Measurements from ENCODE around the gene EDRF1. TPM values are rescaled to one million over a fixed set of nuclear protein-coding genes. Genes with fewer than 3 reads are reported as not detected.
A peak's percentile ranks its signal among the peaks of the same experiment; 100 is the strongest.

The EDRF1 gene, protein sequence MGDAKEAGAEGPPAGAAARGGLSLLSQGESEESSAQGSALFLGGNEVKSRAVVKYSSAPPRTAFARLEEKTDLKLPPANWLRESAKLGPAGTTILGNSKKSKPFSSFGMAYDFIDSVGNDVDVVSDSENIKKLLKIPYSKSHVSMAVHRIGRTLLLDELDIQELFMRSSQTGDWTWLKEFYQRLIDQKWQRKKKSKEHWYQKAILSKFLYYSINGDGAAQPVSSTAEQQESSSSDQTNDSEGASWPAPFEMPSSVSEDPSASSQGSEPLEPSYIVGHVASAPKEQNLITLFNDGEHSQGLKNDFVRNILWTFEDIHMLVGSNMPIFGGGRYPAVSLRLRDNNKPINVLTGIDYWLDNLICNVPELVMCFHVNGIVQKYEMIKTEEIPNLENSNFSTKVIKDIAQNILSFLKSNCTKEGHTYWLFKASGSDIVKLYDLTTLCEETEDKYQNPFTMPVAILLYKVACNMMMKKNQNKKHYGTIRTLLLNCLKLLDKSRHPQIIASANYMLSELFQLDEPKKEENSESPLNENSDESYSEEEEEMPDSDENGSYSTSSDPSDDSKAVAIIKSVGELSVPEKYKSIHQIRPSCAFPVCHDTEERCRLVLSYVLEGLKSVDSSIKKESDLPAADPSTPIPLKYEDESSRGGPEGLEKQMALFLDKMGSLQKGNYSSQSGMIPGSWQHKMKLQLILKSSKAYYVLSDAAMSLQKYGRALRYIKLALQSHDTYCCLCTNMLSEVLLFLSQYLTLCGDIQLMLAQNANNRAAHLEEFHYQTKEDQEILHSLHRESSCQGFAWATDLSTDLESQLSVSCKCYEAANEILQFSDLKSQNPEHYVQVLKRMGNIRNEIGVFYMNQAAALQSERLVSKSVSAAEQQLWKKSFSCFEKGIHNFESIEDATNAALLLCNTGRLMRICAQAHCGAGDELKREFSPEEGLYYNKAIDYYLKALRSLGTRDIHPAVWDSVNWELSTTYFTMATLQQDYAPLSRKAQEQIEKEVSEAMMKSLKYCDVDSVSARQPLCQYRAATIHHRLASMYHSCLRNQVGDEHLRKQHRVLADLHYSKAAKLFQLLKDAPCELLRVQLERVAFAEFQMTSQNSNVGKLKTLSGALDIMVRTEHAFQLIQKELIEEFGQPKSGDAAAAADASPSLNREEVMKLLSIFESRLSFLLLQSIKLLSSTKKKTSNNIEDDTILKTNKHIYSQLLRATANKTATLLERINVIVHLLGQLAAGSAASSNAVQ
- total RNA-seq = 10 to 100 TPM; 22.4 to 29.8 TPM

DNA sequence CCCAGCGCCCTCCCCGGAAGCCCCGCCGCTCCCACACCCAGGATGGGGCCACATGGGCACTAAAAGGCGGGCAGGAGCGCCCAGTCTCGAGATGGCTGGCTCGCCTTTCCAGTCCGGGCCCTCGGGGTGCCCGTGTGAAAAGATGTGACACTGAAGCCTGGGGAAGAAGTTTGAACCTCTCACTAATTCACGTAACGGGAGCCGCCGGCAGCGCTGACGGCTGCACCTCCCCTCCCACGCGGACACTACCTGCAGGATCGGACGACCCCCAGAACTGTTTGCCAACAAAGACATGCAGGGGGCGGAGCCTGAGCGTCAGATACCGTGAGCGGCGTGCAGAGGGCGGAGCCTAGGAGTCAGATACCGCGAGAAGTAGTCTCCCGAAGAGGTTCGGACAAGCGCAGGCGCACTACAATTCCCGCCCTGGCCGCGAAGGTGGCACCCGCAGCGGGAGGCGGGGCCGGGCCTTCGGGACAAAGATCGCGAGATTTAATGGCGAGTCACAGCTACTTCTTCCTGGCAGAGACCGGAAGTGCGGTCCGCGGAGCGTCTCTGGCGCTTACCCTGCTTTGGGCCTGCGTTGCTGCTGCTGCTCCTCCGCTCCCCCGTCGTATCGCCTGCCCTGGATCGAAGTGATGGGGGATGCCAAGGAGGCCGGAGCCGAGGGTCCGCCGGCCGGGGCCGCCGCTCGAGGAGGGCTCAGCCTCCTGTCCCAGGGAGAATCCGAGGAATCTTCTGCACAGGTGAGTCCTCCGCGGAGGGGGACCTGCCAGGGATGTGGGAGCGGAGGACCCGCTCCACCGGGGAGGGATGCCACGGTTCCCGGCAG, at the start of gene EDRF1:
TSS of gene EDRF1 (plus strand) at position 537 of the 829 bp plus-strand sequence. CDS start at position 636, 99 bp downstream.
- peak; percentile 81 to 94 (median 92) for TF ChIP-seq POLR2A (IDR thresholded peaks at IDR 0.05)
- TF ChIP-seq, protein P1, sequence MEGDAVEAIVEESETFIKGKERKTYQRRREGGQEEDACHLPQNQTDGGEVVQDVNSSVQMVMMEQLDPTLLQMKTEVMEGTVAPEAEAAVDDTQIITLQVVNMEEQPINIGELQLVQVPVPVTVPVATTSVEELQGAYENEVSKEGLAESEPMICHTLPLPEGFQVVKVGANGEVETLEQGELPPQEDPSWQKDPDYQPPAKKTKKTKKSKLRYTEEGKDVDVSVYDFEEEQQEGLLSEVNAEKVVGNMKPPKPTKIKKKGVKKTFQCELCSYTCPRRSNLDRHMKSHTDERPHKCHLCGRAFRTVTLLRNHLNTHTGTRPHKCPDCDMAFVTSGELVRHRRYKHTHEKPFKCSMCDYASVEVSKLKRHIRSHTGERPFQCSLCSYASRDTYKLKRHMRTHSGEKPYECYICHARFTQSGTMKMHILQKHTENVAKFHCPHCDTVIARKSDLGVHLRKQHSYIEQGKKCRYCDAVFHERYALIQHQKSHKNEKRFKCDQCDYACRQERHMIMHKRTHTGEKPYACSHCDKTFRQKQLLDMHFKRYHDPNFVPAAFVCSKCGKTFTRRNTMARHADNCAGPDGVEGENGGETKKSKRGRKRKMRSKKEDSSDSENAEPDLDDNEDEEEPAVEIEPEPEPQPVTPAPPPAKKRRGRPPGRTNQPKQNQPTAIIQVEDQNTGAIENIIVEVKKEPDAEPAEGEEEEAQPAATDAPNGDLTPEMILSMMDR (IDR thresholded peaks at IDR 0.05) = no peak
- Histone ChIP-seq H3K9me3 (no peaks in the 10 kb centered on the region), H3K4me1 (peaks cover 20% of the 10 kb centered on the region), H3K36me3 (replicated peaks in 1 of 2; ENCODE audit: insufficient read depth in 1 of 2, low read depth in 2 of 2) (peaks cover 0 to 4% of the 10 kb centered on the region in 2 donors), H3K4me3 (peak within 1 kb of the TSS; percentile 55 to 93), H3K27me3 (no peaks in the 10 kb centered on the region), H3K27ac (peak within 1 kb of the TSS; percentile 69 to 92 (median 84))
- DNase-seq = peak; percentile 99 to 100 (median 99)
- ATAC-seq = peak; percentile 99
- WGBS, 2 donors = 0% methylated on average over 6 to 68 of the region's 72 CpGs
- intact Hi-C loops (cut with DNase I) = no loop called here

DNA sequence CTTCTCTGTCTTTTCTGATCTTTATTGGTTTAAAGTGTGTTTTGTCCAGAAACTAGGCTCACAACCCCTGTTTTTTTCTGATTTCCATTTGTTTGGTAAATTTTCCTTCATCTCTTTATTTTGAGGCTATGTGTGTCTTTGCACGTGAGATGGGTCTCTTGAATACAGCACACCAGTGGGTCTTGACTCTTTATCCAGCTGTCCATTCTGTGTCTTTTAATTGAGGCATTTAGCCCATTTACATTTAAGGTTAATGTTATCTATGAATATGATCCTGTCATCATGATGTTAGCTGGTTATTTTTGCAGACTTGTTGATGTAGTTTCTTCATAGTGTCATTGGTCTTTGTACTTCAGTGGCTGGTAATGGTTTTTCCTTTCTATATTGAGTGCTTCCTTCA, 46.6 kb upstream of the EDRF1 start:
- H3K27me3 ChIP-seq = no peaks in the 10 kb centered on the region
- DNase-seq (no peak), ATAC-seq (no peak)
- intact Hi-C loops (cut with DNase I) = no loop called here
- no peak overlapping the region for H3K27ac ChIP-seq
- H3K9me3 ChIP-seq = peaks cover 0 to 11% (median 0%) of the 10 kb centered on the region in 3 donors
- no peaks in the 10 kb centered on the region for H3K36me3 ChIP-seq (replicated peaks in 1 of 2; ENCODE audit: insufficient read depth in 1 of 2, low read depth in 2 of 2)
- no peak overlapping the region for H3K4me3 ChIP-seq
- no peaks in the 10 kb centered on the region for H3K4me1 ChIP-seq
- TF ChIP-seq, protein P1 (IDR thresholded peaks at IDR 0.05) = no peak
- TF ChIP-seq POLR2A (IDR thresholded peaks at IDR 0.05) = no peak
- whole genome bisulfite sequencing, 2 donors = 78 to 79% methylated on average over 1 of the region's 1 CpG

DNA sequence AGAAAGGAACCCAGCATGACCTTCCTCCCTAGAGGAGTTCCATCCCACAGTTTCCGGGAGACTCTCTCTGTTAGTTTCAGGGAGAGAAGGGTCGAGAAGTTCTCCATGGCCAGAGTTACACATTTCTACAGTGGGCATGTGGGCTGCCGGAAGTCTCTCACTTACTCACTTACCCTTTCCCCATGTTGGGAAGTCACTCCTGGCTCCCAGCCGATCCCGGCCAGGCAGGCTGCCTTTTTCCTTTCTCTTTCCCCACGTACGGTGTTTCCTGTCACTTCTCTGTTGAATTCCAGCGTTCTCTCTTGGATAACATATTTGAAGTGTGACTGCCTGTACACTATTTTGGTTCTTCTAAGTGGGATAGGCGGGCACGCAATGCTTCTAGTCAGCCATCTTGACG, 40.1 kb upstream of the EDRF1 start:
- DNase-seq = no peak
- intact Hi-C loops (cut with DNase I) = no loop called here
- Histone ChIP-seq H3K27me3 (no peaks in the 10 kb centered on the region), H3K4me1 (no peaks in the 10 kb centered on the region), H3K9me3 (peaks cover 0 to 4% (median 0%) of the 10 kb centered on the region in 3 donors), H3K36me3 (replicated peaks in 1 of 2; ENCODE audit: insufficient read depth in 1 of 2, low read depth in 2 of 2) (no peaks in the 10 kb centered on the region), H3K27ac (no peak overlapping the region), H3K4me3 (no peak overlapping the region)
- ATAC-seq = no peak
- 66 to 69% methylated on average over 11 of the region's 11 CpGs for WGBS, 2 donors
- TF ChIP-seq, protein P1 (IDR thresholded peaks at IDR 0.05) = no peak
- TF ChIP-seq POLR2A (IDR thresholded peaks at IDR 0.05) = no peak

DNA sequence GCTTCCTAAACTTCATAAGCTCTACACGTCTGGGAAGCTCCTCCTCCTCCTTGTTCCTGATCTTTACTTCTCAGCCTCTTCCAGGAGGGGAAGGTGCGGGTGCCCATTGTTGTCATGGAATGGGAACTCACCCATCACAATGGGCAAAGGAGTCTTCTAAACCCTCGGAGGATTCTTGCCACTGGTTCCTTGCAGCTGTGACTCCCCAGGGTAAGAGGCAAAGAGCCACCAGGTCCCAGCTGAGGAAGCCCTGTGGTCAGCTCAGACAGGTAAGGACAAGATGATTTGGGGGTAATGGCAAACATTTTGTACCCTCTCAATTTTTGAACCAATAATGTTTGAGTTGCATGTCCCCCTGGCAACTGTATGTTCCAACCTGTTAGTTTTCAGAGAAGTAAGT, 36.4 kb upstream of the EDRF1 start, which contains the start of gene TEX36:
TSS of gene TEX36 (minus strand) at position 101 of the 400 bp plus-strand sequence. CDS start 174 bp downstream, outside the sequence.
- no peak for ATAC-seq
- TF ChIP-seq, protein P1 (IDR thresholded peaks at IDR 0.05) = no peak
- no peak for TF ChIP-seq POLR2A (IDR thresholded peaks at IDR 0.05)
- Histone ChIP-seq H3K27ac (no peak within 1 kb of the TSS), H3K4me3 (no peak within 1 kb of the TSS), H3K9me3 (no peaks in the 10 kb centered on the region), H3K4me1 (no peaks in the 10 kb centered on the region), H3K36me3 (replicated peaks in 1 of 2; ENCODE audit: insufficient read depth in 1 of 2, low read depth in 2 of 2) (no peaks in the 10 kb centered on the region), H3K27me3 (no peaks in the 10 kb centered on the region)
- DNase-seq = no peak
- WGBS, 2 donors = 77 to 92% methylated on average over 3 of the region's 3 CpGs
- intact Hi-C loops (cut with DNase I) = no loop called here
